Body of pancreas (tissue), 4 donors: ENCODE data around the gene PEX11B.
A peak's percentile ranks its signal among the peaks of the same experiment; 100 is the strongest.

Experiments
- POLR2A ChIP-seq, 3 donors: fragments of 450-650 bp; IDR thresholded peaks; one replicate each; pipeline ENCODE4 v1.6.1; 2016; ENCODE audit warnings: antibody characterized with exemption in 3 of 3, mild to moderate bottlenecking in 2 of 3
- TF ChIP-seq, protein P1 (sequence below), 7 experiments: fragments of 450-650 bp in 4 of 7; fragments of 200-600 bp in 3 of 7; sonication (generic) in 3 of 7; IDR thresholded peaks; one replicate each; pipeline ENCODE4 v1.5.1; 2016 to 2019; ENCODE audit warnings: antibody characterized with exemption in 7 of 7

DNA sequence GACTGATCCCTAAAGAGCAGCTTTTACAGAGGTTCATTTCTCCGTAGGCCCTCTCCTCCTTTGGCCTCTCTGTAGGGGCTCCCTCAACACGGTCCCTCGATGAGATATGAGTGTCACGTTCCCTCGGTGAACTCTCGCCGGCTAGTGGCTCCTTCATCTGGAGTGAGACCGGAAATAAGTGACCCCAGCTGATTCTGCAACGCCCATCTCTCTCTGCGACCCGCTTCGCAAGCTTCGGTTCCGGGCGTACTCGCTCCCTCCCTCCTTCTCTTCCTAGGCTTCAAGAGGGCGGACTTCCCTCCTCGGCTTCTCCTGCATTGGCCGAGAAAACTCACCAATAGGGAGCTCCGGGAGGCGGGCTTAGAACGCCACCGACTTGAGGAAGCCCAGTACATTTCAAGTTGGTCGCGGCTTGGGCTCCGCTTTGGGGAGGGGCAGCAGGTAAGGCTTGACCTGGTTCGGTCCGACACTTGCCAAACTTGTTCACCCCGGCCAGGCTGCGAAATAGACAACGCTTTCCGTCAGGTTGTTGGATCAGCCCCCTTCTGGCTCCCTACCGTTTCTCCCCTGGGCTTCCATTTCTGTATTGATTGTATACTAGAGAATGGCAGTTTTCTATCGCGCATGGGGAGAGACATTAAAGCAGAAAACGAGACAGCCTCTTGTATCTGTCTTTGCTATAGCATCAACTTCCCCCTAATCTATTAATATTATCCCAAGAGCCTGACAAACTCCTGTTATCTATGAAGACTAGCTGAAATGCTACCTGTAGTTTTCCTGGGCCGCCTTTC, 46.0 kb upstream of the PEX11B start, which contains the start of the genes ANKRD34A and POLR3GL:
- TF ChIP-seq, protein P1, sequence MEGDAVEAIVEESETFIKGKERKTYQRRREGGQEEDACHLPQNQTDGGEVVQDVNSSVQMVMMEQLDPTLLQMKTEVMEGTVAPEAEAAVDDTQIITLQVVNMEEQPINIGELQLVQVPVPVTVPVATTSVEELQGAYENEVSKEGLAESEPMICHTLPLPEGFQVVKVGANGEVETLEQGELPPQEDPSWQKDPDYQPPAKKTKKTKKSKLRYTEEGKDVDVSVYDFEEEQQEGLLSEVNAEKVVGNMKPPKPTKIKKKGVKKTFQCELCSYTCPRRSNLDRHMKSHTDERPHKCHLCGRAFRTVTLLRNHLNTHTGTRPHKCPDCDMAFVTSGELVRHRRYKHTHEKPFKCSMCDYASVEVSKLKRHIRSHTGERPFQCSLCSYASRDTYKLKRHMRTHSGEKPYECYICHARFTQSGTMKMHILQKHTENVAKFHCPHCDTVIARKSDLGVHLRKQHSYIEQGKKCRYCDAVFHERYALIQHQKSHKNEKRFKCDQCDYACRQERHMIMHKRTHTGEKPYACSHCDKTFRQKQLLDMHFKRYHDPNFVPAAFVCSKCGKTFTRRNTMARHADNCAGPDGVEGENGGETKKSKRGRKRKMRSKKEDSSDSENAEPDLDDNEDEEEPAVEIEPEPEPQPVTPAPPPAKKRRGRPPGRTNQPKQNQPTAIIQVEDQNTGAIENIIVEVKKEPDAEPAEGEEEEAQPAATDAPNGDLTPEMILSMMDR (IDR thresholded peaks at IDR 0.05), result peak in 1 of 7 experiments; percentile 20
- peak; percentile 69 to 91 (median 89) for TF ChIP-seq POLR2A (IDR thresholded peaks at IDR 0.05)
